Tibial nerve (tissue), 4 donors: Measurements from ENCODE around the gene FAM107B. TPM values are rescaled to one million over a fixed set of nuclear protein-coding genes. Genes with fewer than 3 reads are reported as not detected.

ENCODE experiments used
- DNase-seq, 2 donors: peaks; one replicate each; pipeline ENCODE4 v3.0.0-alpha.2; 2019; ENCODE audit warnings: low spot score in 2 of 2
- H3K27ac ChIP-seq, 4 donors: fragments of 200-600 bp; sonication (generic) in 3 of 4; one replicate each; pipeline ENCODE4 v1.5.1; 2017 to 2019; ENCODE audit warnings: mild to moderate bottlenecking in 1 of 4
- H3K27me3 ChIP-seq, 2 donors: fragments of 200-600 bp; sonication (generic) in 1 of 2; one replicate each; pipeline versions ENCODE4 v1.5.1 to v1.6.0; 2017 to 2019
- H3K36me3 ChIP-seq, 3 donors: fragments of 200-600 bp; sonication (generic); one replicate each; pipeline ENCODE4 v1.5.1; 2018 to 2019
- H3K4me1 ChIP-seq, 4 donors: fragments of 200-600 bp; sonication (generic) in 3 of 4; one replicate each; pipeline ENCODE4 v1.5.1; 2017 to 2019
- H3K4me3 ChIP-seq, 4 donors: fragments of 200-600 bp; sonication (generic) in 3 of 4; one replicate each; pipeline ENCODE4 v1.5.1; 2017 to 2019; ENCODE audit warnings: mild to moderate bottlenecking in 1 of 4, moderate library complexity in 1 of 4
- H3K9me3 ChIP-seq, 4 donors: fragments of 200-600 bp; sonication (generic) in 3 of 4; one replicate each; pipeline ENCODE4 v1.5.1; 2017 to 2019
- EP300 ChIP-seq, 2 donors: sonication (generic); formaldehyde crosslinking; IDR thresholded peaks; one replicate each; pipeline ENCODE4 v1.6.1; 2017; ENCODE audit warnings: antibody characterized with exemption in 2 of 2, mild to moderate bottlenecking in 1 of 2
- POLR2A ChIP-seq, 2 donors: fragments of 450-650 bp; IDR thresholded peaks; one replicate each; pipeline ENCODE4 v1.6.1; 2017; ENCODE audit warnings: antibody characterized with exemption in 2 of 2, mild to moderate bottlenecking in 2 of 2, moderate library complexity in 2 of 2
- WGBS, 2 donors: methylation state at CpG; one replicate each; pipeline ENCODE4 v1.1.5; 2018; 5-methylcytosine and 5-hydroxymethylcytosine counted together
- total RNA-seq, 4 donors: library from RNA; depleted of rRNA; stranded (reverse); fragments of >200 nt; gene quantifications; one replicate each; pipeline ENCODE4 v1.1.0, GENCODE V29; 2016
- TF ChIP-seq, protein P1 (sequence below), 5 experiments: fragments of 200-600 bp in 3 of 5; fragments of 450-650 bp in 2 of 5; sonication (generic) in 3 of 5; IDR thresholded peaks; one replicate each; pipeline ENCODE4 v1.5.1; 2016 to 2019; ENCODE audit warnings: antibody characterized with exemption in 5 of 5, mild to moderate bottlenecking in 3 of 5, moderate library complexity in 2 of 5

Gene FAM107B
- total RNA-seq, 4 donors from 2014 or later, result 9.8 to 26.7 (median 16.9) TPM

DNA sequence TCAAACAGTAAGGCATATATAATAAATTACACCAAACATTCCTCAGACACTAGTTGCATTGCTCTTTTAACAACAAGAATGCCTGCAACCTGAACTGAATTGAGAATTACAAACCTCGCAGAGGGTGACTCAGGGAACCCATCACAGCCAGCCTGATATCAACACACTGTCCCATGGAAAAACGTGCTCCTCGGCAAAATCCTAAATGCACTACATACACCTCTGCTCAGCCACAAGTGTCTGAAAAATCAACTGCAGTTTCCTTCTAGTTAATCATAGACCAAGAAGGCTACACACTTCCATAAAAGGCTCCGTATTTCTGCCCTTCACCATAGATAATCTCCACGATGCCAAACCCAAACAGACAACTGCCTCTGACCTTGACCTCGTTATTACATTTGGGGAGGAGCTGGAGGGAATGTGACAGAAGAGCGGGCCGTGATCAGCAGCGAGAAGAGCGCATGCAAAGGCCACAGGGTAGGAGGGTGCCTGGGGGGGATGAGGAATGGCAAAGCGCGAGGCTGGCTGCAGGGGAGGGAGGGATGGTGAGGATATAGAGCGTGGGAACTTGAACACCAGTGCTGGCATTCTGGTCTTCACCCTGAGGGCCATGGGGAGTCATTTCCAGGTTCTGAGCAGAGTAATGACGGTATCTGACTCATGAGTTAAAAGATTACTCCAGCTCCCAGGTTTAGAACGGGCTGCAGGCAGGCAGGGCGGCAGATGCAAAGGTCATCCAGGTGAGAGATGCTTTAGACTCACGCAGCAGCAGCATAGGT lies 242.0 kb downstream of the FAM107B start:
- 75 to 76% methylated on average over 17 of the region's 17 CpGs for whole genome bisulfite sequencing, 2 donors
- TF ChIP-seq EP300 (IDR thresholded peaks at IDR 0.05), result no peak
- TF ChIP-seq, protein P1, sequence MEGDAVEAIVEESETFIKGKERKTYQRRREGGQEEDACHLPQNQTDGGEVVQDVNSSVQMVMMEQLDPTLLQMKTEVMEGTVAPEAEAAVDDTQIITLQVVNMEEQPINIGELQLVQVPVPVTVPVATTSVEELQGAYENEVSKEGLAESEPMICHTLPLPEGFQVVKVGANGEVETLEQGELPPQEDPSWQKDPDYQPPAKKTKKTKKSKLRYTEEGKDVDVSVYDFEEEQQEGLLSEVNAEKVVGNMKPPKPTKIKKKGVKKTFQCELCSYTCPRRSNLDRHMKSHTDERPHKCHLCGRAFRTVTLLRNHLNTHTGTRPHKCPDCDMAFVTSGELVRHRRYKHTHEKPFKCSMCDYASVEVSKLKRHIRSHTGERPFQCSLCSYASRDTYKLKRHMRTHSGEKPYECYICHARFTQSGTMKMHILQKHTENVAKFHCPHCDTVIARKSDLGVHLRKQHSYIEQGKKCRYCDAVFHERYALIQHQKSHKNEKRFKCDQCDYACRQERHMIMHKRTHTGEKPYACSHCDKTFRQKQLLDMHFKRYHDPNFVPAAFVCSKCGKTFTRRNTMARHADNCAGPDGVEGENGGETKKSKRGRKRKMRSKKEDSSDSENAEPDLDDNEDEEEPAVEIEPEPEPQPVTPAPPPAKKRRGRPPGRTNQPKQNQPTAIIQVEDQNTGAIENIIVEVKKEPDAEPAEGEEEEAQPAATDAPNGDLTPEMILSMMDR (IDR thresholded peaks at IDR 0.05), result no peak
- TF ChIP-seq POLR2A (IDR thresholded peaks at IDR 0.05), result no peak
- Histone ChIP-seq H3K27me3 (no peaks in the 10 kb centered on the region), H3K4me1 (peaks cover 0 to 19% (median 0%) of the 10 kb centered on the region in 4 donors), H3K36me3 (peaks cover 0 to 35% (median 5%) of the 10 kb centered on the region in 3 donors), H3K4me3 (no peak overlapping the region), H3K9me3 (no peaks in the 10 kb centered on the region), H3K27ac (peak overlapping the region in 1 of 4 donors; percentile 55)
- DNase-seq, result no peak

DNA sequence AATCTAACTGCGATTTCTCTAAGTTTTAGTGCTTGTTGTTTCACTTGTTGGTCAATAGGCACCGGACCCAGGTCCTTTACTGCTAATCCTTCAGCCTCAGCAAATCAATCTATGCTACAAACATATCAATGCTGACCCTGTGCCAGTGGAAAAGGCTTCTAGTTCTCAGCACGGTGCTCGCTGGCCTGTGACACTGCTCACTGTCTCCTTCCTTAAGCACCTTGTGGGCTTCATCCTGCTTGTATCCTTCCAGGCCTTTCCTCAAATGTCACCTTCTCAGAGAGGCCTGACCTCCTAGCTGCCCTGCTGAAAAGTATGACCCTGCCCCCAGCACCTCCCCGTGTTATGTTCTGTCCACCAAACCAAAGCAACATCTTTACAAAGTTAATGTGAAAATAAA lies 242.7 kb downstream of the FAM107B start:
- Histone ChIP-seq H3K27ac (peak overlapping the region in 1 of 4 donors; percentile 55), H3K27me3 (no peaks in the 10 kb centered on the region), H3K36me3 (peaks cover 0 to 35% (median 5%) of the 10 kb centered on the region in 3 donors), H3K9me3 (no peaks in the 10 kb centered on the region), H3K4me1 (peaks cover 0 to 14% (median 0%) of the 10 kb centered on the region in 4 donors), H3K4me3 (no peak overlapping the region)
- DNase-seq, result no peak
- WGBS, 2 donors, result 82 to 86% methylated on average over 5 of the region's 5 CpGs
- TF ChIP-seq, protein P1 (IDR thresholded peaks at IDR 0.05), result no peak
- TF ChIP-seq POLR2A (IDR thresholded peaks at IDR 0.05) (no peak), EP300 (IDR thresholded peaks at IDR 0.05) (no peak)

- Histone ChIP-seq H3K4me3 (no peak overlapping the region), H3K27ac (no peak overlapping the region), H3K9me3 (no peaks in the 10 kb centered on the region), H3K27me3 (no peaks in the 10 kb centered on the region), H3K4me1 (peaks cover 0 to under 1% (median 0%) of the 10 kb centered on the region in 4 donors), H3K36me3 (peaks cover 0 to 35% (median 5%) of the 10 kb centered on the region in 3 donors)
- DNase-seq, result no peak
- WGBS, 2 donors, result 71 to 73% methylated on average over 5 of the region's 5 CpGs
- TF ChIP-seq, protein P1 (IDR thresholded peaks at IDR 0.05), result no peak
- TF ChIP-seq POLR2A (IDR thresholded peaks at IDR 0.05), result no peak
These were observed 244.2 kb downstream of the FAM107B start for GRCh38 chr10:14530465-14530864.

DNA sequence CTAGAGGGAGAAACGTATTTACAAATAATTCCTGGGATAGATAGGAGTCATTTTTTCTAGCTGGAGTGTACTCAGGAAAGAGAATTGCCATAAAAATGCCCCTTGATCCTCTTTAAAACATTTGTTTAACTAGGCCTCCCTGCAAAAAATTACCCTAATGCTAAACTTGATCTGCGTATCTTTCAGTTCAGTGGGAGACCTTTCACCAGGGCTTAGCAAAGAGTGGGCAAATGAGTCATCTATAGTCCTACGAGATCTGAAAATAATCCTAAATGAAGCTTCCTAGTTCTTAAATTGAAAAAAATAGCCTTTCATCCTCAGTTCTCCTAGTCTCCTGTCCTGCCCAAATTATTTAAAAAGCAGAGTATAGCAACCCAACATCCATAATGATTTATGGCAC lies 245.3 kb downstream of the FAM107B start:
- WGBS, 2 donors, result 67 to 79% methylated on average over 3 of the region's 3 CpGs
- H3K4me1 ChIP-seq, result no peaks in the 10 kb centered on the region
- no peaks in the 10 kb centered on the region for H3K27me3 ChIP-seq
- peaks cover 0 to 35% (median 5%) of the 10 kb centered on the region in 3 donors for H3K36me3 ChIP-seq
- no peak overlapping the region for H3K27ac ChIP-seq
- no peak for DNase-seq
- no peak for TF ChIP-seq POLR2A (IDR thresholded peaks at IDR 0.05)
- no peak for TF ChIP-seq EP300 (IDR thresholded peaks at IDR 0.05)
- TF ChIP-seq, protein P1 (IDR thresholded peaks at IDR 0.05), result no peak
- no peaks in the 10 kb centered on the region for H3K9me3 ChIP-seq
- H3K4me3 ChIP-seq, result no peak overlapping the region

DNA sequence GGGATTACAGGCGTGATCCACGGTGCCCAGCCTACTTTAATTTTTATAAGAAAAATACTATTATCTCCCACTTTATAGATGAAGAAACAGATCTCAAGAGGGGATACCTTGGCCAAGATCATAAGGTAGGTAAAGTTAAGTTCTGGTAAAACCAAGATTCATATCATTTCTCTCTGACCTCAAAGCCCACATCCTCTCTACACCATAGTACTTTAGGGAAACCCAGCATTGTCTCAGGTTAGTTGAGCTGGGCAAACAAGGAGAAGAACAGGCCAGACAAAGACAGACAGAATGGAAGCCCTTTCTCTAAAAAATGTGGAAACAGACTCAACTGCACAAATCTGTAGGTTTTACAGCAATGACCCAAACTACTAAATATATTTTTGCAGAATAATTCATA lies 246.2 kb downstream of the FAM107B start:
- H3K36me3 ChIP-seq, result peaks cover 0 to 28% (median 5%) of the 10 kb centered on the region in 3 donors
- 97% methylated on average over 2 of the region's 2 CpGs for WGBS, 2 donors
- no peaks in the 10 kb centered on the region for H3K9me3 ChIP-seq
- TF ChIP-seq POLR2A (IDR thresholded peaks at IDR 0.05), result no peak
- TF ChIP-seq, protein P1 (IDR thresholded peaks at IDR 0.05), result no peak
- TF ChIP-seq EP300 (IDR thresholded peaks at IDR 0.05), result no peak
- H3K4me1 ChIP-seq, result no peaks in the 10 kb centered on the region
- H3K27me3 ChIP-seq, result no peaks in the 10 kb centered on the region
- H3K4me3 ChIP-seq, result no peak overlapping the region
- no peak for DNase-seq
- H3K27ac ChIP-seq, result no peak overlapping the region
